B cell (primary cell): ENCODE results near the gene SLC6A2.

Experiments
- EZH2 ChIP-seq: IDR thresholded peaks from 2 replicates; pipeline ENCODE4 v1.6.1; 2012; ENCODE audit warnings: borderline replicate concordance, low read depth, mild to moderate bottlenecking, moderate library complexity, low read length; ENCODE audit not compliant: insufficient read depth, poor library complexity, severe bottlenecking
- TF ChIP-seq, protein P1 (sequence below): fragments of 200-600 bp; IDR thresholded peaks from one replicate; pipeline ENCODE4 v1.8.0; 2022; ENCODE audit warnings: antibody characterized with exemption, mild to moderate bottlenecking

DNA sequence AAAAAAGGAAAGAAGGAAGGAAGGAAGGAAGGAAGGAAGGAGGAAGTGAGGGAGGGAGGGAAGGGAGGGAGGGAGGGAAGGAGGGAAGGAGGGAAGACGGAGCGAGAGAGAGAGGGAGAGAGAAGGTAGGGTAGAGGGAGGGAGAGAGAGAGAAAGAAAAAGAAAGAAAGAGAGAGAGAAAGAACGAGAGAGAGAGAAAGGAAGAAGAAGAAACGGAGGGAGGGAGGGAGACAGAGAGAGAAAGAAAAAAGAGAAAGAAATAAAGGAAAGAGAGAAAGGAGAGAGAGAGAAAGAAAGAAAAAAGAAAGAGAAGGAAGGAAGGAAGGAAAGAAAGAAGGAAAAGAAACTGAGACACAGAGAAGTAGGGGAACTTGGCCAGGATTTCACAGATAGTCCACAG lies 8.4 kb upstream of the SLC6A2 start:
- TF ChIP-seq, protein P1, sequence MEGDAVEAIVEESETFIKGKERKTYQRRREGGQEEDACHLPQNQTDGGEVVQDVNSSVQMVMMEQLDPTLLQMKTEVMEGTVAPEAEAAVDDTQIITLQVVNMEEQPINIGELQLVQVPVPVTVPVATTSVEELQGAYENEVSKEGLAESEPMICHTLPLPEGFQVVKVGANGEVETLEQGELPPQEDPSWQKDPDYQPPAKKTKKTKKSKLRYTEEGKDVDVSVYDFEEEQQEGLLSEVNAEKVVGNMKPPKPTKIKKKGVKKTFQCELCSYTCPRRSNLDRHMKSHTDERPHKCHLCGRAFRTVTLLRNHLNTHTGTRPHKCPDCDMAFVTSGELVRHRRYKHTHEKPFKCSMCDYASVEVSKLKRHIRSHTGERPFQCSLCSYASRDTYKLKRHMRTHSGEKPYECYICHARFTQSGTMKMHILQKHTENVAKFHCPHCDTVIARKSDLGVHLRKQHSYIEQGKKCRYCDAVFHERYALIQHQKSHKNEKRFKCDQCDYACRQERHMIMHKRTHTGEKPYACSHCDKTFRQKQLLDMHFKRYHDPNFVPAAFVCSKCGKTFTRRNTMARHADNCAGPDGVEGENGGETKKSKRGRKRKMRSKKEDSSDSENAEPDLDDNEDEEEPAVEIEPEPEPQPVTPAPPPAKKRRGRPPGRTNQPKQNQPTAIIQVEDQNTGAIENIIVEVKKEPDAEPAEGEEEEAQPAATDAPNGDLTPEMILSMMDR = no peak
- no peak for TF ChIP-seq EZH2
